ENCODE measurements around the gene FAM20C. TPM values are rescaled to one million over a fixed set of nuclear protein-coding genes. Genes with fewer than 3 reads are reported as not detected.
"Not testable (repeated sequence)": the region's sequence is repeated elsewhere in the genome, so short reads cannot be mapped to it uniquely, and the experiment has no call there.

Gene FAM20C
- total RNA-seq, 1 donor from 2014 or later: 37.3 TPM

DNA sequence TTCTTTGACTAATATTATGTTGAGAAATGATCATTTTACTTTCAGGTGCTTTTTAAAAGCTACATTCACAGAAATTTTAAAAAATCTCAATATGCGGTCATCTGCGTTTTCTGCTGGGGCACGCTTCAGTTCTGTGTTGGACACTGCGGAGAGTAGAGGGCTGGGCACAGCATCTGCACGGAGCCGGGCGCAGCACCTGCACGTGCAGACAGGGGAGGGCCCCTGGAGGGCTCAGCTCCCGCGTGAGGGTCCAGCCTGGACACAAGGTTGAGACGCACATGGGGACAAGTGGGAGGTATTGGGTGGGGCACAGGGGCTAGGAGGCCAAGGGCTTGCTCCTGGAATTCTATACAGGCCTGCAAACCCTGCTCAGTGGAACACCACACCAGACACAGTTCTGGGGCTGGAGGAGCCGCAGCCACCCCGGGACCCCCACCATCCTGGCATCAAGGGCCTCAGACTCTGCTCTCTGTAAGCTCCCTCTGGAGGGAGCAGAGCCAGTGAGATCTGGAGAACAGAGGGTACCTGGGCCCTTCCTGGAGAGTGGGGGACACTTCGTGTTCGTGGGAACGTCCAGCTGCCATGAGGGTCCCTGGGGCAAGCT, 20.4 kb upstream of the FAM20C start:
- DNase-seq (ENCODE audit: low read depth): no peak

DNA sequence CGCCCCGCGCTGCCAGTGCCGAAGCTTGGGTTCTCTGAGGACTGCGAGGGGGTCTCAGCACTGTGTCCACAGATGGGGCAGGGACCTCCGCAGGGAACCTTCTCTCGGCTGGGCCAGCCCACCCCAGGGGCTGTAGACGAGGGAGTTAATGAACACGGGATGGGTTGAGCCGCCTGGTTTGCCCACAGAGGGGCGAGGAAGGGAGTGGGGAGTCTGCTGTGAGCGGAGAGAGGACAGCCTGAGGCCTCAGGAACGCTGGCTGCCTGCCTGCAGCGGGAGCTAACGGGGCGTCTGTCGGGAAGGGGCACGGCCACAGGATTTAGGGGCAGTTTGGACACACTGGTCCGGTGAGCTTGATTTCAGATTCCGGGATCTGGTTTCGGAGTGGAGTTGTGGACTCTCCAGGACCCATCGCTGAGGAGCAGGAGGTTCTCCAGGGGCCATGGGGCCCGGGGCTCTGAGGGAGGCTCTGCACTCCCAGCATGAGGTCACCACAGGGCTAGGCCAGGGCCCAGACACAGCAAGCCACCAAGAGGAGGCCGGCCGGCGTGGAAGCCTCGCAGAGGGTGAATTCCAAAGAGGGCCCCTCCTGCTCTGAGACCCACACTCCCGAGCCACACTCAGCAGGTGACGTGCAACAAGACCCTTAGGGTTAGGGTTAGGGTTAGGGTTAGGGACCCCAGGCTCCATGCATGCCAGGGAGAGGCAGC, 19.0 kb upstream of the FAM20C start:
- no peak for DNase-seq (ENCODE audit: low read depth)

- DNase-seq (ENCODE audit: low read depth): no peak
These were observed 17.7 kb upstream of the FAM20C start for GRCh38 chr7:174716-175115.

GRCh38 chr7:175955-176354, 16.4 kb upstream of the FAM20C start:
- no peak for DNase-seq (ENCODE audit: low read depth)

DNA sequence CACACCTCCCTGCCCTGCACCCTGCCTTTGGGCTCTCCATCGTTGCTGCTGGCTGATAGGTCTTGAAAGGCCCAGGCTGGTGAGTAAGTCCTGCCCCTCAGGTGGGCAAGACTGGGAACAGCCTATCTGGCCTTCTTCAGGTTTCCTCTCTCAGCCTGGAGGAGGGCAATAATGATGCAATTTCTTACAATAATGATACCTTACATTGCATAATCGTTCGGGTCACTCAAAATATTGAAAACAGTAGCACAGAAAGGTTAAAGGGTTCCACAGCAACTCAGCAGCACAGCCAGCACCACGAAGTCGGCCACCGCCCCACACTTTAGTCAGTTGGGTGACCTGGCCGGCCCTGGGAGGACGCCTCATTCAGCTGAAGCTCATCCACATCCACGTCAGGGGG, 16.0 kb upstream of the FAM20C start:
- DNase-seq (ENCODE audit: low read depth): no peak

DNA sequence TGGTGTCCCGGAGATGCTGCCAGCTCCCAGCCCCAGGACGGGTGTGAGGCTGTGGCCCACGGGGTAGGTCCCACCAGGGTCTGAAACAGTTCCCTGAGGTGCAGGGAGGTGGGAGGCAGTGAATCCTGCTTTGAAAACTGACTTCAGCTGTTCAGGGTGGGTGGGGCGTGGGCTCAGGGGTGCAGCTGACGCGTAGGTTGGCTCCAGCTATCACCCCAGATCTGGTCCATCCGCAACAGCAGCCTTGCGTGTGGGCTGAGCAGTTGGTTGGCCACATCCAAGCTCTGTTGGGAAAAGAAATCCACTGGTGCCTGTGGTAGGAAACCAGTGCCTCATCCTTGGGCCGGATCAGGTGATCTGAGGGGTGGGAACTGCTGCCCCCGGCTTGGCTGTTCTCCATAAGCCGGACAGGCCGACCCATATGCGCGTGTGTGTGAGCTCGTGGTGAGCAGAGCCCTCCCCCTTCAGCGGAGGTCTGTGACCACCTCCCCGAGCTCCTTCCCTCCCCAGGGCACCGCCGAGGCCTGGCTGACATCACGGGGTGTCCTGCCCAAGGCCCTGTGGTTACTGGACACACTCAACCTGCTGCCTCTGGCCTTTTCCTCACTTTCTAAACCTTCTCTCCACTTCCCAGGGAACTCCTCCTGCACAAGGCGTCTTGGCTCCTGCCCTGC, 15.4 kb upstream of the FAM20C start:
- no peak for DNase-seq (ENCODE audit: low read depth)

- no peak for DNase-seq (ENCODE audit: low read depth)
These were observed 13.9 kb upstream of the FAM20C start for GRCh38 chr7:178444-178843.

GRCh38 chr7:179209-179681, 13.1 kb upstream of the FAM20C start:
- DNase-seq (ENCODE audit: low read depth): no peak

DNA sequence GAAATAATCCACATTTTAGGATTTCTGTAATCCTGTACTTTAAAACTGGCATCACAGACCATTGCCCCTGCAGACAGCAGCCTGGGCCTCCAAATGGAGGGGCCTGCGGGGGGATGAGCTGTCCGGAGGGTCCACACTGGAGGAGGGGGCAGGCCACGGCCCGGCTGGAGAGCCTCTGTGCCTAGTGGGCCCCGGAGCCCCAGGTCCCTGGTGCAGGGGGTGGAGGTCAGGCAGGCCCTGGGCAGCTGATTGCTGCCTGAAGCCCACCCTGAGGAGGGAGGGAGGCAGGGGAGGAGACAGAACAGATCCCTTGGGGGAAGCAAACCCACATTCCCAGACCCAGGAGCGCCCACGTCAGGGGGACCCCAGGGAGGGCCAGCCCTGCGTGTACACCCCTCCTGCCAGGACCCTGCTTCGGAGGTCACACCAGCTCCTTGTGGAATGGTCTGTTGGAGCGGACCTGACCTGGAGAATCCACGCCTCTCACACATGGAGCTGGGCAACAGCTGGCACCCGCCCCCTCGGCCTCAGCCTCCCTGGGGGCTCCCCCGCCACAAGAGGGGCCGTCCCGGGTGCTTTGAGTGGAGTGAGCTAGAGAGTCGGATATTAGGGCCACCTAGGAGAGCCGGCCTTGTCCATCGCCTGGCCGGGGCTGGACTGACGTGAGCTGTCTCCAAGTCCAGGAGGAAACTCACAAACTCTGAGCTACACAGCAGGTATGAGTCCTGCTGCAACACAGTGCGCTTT, 12.2 kb upstream of the FAM20C start:
- DNase-seq (ENCODE audit: low read depth): no peak

GRCh38 chr7:181738-182137, 10.6 kb upstream of the FAM20C start:
- no peak for DNase-seq (ENCODE audit: low read depth)

DNA sequence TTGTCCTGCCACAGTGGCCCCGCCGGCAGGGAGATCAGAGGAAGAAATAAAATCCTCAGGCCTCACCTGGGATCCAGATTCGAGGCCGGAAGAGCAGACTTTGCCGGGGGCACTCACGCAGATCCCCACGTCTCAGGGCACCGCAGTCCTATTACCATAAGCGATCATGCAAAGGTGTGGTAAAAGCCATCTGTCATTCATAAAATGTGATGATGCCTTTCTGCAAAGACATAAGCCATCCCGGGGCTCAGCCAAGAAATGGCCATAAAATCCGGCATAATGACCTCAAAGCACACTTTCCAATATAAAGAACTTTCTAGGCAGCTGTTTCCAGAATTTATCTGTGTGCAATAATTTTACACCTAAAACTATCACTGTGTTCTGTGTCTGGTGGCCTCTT, 9.9 kb upstream of the FAM20C start:
- DNase-seq (ENCODE audit: low read depth): not testable (repeated sequence)

DNA sequence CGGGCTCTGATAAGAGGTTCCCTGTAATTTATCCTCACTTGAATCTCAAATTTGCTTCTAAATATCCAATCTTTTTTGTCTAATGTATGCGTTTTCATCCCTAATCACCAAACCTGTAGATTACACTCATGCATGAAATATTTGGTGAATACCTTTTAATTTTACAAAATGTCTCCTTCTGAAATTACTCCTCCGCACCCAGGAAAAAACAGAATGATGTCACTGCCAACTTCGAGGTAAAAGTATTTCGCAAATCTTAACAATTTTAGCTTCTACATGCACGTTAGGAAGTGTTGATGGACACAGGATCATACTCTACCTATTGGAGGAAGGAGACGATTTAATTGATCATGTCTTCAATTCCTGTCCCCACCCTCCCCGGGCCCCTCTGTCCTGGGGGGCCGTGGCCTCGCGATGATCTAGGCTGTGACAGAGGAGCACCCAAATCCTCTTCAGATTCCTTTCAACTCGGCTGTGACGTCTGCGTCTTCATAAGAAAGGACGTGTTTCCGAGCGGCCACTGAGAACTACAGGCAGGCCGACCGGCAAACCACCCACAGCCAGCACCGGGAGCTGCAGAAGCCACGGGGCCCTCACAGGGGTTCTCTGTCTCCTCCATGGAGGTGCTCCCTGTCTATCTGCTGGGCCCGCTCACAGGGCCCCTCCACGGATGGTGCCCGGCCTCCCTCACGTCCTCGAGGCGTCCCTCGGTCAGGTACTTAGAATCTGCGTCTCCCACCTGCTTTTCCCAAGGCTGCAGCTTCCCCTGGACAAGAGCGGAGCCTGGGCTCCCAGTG, 8.7 kb upstream of the FAM20C start:
- DNase-seq (ENCODE audit: low read depth): no peak

- peak; percentile 87 for DNase-seq (ENCODE audit: low read depth)
These were observed 7.8 kb upstream of the FAM20C start for GRCh38 chr7:184294-185264.

DNA sequence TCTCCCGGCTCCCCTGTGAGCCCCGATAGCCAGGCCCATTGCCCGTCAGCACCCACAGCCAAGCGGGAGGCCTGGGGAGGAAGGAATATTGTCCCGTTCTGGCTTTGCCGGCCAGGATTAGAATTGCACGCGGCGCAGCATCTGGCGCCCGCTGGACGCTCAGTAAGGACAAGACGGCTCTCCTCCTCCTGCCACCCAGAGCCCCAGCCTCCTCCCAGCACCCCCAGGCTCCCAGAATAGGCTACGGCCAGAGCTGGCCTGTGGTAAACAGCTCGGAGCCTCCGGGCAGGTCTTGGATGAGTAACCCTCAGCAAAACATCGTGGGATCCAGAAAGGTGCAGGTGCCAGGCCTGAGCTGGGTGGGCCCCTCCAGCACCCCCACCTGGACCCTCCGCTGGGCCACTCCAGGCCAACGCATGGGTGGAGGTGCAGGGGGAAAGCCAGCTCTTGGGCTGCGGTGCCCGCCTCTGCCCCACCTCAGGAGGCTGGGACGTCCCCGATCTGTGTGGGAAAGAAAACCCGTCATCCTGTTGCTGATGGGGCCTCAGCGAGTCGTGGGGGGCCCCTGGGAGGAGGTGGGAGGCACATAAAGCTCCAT, 5.8 kb upstream of the FAM20C start:
- DNase-seq (ENCODE audit: low read depth): no peak

DNA sequence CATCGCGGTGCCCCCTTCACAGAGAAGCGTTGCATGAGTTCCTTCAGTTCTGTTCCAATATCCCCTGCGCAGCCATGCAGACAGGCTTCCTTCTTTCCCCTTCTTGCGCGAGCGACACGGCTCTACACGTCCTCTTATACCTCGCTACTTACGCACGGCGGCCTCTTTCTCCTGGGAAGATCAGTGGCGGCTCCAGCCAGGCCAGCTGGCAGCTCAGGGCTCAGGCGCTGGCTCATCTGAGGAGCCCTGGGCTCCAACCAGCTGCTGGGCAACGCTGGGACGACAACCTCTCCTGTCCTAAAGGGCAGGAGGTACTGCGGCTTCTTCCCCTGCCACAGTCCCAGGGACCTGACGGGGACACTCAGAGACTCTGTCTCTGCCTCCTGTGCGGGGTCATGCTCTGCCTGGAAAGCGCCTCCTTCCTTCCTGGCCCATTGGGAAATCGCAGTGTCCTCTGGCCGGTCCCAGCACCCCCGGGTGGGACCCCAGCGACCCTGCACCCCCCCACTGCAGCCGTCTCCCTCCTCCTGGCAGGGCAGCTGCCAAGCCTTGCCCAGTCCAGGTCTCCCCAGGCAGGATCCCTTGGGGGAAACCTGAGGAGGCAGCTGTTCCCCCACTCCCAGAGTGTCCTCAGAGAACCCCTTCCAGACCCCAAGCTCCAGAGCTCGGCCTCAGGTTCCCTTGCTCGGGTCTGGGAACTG, 5.0 kb upstream of the FAM20C start:
- peak; percentile 50 for DNase-seq (ENCODE audit: low read depth)

DNA sequence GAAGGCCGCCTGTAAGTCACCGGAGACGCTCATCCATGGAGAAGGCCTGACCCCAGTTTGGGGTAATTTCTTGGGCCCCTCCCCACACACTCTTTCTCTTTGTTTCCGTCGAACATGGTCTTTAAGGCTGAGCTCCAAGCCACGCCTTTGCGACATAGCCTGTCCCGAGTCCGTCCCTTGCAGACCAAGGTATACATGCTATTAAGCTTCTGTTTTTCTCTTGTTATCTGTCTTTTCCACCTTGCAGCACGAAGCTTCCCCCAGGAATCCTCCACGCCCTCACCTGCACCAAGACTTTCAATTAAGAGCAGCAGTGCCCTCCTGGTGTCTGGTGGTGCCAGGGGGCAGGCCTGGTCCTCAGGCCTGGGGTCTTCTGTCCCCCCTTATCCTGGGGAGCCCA, 4.2 kb upstream of the FAM20C start:
- DNase-seq (ENCODE audit: low read depth): no peak

GRCh38 chr7:188727-189500, 3.5 kb upstream of the FAM20C start:
- no peak for DNase-seq (ENCODE audit: low read depth)

DNA sequence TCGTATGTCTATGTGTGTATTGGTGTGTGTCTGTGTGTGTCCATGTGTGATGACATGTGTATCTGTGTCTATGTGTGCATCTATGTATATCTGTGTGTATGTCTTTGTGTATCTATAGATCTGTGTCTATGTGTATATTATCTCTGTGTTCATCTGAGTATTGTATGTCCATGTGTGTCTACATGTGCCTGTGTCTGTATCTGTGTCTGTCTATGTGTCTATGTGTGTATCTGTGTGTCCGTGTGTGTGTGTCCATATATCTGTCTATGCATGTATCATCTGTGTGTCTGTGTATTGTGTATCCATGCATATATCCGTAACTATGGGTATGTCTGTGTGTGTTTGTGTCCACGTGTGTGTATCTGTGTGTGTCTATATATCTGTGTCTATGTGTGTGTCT, 2.7 kb upstream of the FAM20C start:
- DNase-seq (ENCODE audit: low read depth): no peak

Data from myocyte (in vitro differentiated cells).